HPDE6-E6E7 (cell line): ENCODE measurements around the gene PEX14.

Source experiments
- DNase-seq: peaks from one replicate; pipeline ENCODE4 v3.0.0; 2011; ENCODE audit warnings: missing footprints; ENCODE audit errors: extremely low spot score

PEX14 gene

GRCh38 chr1:10519016-10519417, 44.3 kb downstream of the PEX14 start:
- DNase-seq: no peak

DNA sequence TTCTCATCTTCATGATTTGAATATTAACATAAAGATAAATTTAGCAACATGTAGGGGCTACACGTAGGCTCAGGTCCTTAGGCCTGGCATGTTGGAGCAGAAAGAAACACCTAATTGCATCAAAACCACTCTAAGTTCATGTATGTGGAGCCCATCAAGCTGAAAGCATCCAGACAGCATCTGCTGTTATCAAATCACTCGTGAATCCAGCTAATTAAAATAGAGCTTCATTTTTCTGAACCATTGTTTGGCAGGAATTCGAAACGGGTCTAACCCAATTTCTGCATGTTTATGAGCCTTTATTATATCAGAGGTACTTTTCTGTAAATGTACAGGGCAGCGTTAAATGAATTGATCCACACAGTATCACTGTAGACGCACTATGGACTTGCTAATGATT, 45.7 kb downstream of the PEX14 start:
- DNase-seq: no peak

DNA sequence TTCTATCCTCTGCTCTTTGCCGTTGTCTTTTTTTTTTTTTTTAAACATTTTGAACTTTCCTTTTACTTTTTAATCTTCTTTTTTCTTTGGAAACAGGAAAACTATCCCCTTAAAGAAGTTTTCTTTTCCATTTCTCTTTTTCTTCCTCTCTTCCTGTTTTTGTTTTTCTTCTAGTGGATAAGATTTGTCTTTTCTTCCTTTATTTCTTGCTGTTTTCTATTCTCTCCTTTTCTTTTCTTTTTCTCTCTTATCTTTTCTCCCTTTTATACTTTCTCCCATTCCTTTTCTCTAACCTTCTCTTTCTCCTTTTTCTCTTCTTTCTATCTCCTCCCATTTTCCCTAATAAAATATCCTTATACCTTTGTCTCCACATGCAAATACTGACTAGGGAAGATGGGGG, 46.2 kb downstream of the PEX14 start:
- DNase-seq: no peak

DNA sequence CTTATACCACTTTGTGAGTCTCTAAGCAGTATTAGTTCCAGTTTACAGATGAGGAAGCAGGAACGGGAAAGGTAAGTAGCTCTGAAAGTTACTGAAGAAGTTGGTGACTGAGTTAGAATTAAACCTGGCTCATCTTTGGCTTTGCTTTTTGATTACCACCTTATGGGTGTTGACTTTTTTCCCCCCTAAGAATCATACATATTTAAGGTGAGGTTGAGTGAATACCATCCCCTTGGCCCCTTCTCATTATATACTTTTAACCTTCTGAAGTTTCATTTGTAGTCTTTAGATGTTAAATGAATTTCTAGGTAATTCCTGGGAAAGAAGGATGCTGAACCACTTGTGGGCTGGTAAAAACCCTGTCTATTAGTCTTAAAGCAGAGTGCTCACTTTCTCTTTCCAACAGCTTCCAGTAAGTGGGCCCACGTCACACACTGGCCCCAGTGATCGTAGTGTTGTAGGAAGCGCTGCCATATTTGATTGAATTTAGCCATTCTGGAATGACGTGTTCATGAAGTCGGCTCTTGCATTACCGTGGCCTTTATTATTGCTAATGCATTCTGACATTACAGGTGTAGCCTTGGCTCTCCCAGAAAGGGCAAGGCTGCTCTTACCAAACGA, 46.9 kb downstream of the PEX14 start:
- no peak for DNase-seq

DNA sequence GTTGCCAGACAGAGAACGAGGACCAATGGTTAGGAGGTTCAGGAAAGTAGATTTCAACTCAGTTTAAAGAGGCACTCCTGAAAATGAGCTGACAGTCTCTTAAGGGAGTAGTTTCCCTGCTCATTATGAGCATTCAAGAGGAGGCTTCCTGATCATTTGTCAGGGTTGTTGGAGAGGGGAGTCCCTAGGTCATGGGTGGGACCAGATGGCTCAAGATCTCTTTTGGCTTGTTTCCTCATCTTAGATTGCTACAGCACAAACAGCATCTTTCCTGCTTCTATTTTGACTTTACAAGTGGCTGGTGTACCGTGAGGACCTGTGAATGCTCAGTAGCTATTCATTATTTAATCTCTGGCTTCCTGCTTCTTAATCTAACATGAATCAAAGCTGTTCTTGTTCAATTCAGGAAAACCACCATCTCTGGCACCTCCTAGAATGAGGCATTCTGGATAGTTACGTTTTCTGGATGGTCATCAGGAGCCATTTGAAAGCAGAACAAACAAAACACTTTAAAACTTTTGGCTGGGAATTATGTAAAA, 47.6 kb downstream of the PEX14 start:
- no peak for DNase-seq

DNA sequence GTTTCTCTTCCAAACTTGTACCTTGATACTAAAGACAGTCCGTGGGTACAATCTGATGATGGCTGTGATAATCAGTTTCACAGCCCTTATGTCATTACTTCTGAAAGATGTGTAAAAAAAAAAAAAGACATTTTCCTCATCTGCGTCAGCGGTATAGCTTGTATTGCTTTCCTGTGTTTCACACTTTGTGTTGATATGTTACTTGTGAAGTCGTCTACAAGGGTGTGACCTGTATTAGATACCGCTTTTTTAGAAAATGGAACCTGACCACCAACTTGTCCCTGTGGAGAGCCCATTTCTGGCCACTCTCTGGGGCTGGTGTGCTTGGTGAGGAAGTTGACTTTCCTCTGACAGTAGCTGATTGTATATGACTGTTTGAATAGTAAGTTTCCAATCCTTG, 50.5 kb downstream of the PEX14 start:
- no peak for DNase-seq

- peak; percentile 79 for DNase-seq
These were observed 53.6 kb downstream of the PEX14 start for GRCh38 chr1:10528066-10529014.

DNA sequence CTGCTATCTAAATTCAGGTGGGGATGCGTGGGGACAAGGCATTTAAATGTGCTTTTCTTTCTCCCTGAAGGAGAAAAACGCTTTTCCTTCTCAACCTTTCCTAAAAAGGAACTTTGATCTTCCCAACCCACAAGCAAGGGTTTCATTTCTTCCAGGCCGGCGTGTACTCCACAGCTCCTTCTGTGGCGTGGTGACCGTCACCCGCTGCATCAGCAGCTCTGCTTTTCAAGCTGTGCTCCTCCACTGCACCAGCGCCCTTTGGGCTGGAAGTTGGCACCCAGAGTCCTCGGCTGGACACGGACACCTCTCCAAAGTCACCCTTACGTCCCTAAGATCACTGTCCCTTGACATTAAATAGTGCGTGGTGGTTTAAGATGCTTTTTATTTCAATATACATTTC, 54.3 kb downstream of the PEX14 start:
- no peak for DNase-seq

- no peak for DNase-seq
These were observed 55.0 kb downstream of the PEX14 start for GRCh38 chr1:10529765-10530164.

GRCh38 chr1:10530281-10530740, 55.6 kb downstream of the PEX14 start:
- DNase-seq: no peak

DNA sequence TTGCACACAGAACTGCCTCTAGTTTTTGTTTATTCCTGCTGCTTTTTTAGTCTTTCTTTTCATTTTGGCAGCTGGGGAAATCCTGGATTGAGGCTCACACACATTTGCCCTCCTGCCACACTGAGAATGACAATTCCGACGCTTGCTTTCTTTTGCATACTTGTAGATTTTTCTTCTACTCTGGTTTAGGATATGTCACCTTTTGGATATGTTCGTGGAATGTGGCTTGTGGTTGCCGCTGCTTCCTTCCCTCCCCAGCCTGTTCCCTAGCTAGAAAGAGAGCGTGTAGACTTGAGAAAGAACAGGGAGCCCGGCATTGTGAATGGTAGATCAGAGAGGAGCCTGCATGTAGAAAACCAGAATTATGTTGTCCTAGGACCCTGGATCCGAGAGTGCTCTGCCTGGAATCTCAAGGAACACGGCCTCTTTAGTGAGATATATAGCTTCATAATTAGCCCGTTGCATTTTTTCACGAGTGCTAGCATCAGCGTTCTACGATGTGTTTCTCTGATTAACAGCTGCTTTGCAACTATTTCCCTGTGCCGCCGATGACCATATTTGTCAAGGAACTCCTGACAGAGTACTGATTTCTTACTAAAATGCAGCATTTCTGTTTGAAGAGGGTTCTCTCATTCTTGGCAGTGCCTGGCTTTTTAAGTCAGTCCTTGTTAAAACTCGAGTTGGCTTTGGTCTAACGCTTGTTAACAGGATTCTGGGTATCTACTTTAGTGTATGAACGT, 56.2 kb downstream of the PEX14 start:
- DNase-seq: no peak

GRCh38 chr1:10532362-10532761, 57.6 kb downstream of the PEX14 start:
- DNase-seq: no peak

DNA sequence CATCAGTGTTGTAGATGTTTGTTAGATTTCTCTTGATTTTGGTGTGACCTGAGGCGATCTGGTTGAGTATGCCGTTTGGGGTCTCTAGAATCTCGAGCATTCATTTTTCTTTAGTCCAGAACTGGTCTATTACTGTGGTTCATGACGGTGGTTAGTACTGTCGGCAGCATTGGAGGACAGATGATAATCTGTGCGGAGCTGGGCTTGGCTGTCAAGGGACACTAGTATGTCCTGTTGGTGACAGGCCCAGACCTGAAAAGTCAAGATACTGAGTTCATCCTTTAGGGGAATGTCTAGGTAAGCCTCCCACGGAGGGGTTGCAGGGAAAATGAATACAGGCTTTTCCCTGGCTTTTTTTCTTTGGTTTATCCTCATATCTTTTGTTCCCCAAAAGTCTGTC, 59.8 kb downstream of the PEX14 start:
- no peak for DNase-seq

GRCh38 chr1:10536133-10536770, 61.5 kb downstream of the PEX14 start:
- no peak for DNase-seq

GRCh38 chr1:10537082-10537766, 62.5 kb downstream of the PEX14 start:
- DNase-seq: no peak

- no peak for DNase-seq
These were observed 64.1 kb downstream of the PEX14 start for GRCh38 chr1:10538646-10539355.

- no peak for DNase-seq
These were observed 64.8 kb downstream of the PEX14 start for GRCh38 chr1:10539411-10540043.

GRCh38 chr1:10540277-10541005, 65.7 kb downstream of the PEX14 start:
- DNase-seq: no peak

DNA sequence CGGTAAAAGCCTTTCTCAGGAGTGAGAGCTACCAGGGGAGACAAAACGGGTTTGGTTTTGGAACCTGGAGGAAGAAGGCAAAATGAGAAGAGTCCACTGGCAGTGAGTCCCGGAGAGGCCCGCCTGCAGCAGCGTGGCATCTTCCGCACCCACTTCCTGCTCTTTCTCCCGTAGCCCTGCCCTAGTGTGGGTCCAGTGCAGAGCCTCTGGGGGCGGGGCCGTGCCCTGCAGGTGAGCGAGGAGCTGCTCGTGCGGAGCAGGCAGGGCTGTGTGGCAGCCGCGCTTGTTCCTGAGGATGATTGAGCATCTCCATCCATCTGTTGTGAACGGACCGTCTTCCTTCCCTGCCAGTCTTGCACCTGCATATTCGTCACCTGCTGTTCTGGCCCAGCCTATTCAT, 66.5 kb downstream of the PEX14 start:
- DNase-seq: no peak
